HEK293 (cell line): Measurements from ENCODE around the gene HTT.
A peak's percentile ranks its signal among the peaks of the same experiment; 100 is the strongest.

Experiments
- KLF16 ChIP-seq: fragments of 450-650 bp; formaldehyde crosslinking; IDR thresholded peaks from 2 replicates; pipeline ENCODE4 v1.5.1; 2017; ENCODE audit warnings: missing biosample characterization, missing genetic modification characterization
- PRDM10 ChIP-seq: fragments of 450-650 bp; formaldehyde crosslinking; IDR thresholded peaks from 2 replicates; pipeline ENCODE4 v1.5.1; 2016; ENCODE audit warnings: missing biosample characterization, missing genetic modification characterization
- SP7 ChIP-seq: fragments of 450-650 bp; formaldehyde crosslinking; IDR thresholded peaks from 2 replicates; pipeline ENCODE4 v1.5.1; 2016; ENCODE audit warnings: missing biosample characterization, missing genetic modification characterization
- ZBTB17 ChIP-seq: fragments of 450-650 bp; formaldehyde crosslinking; IDR thresholded peaks from 2 replicates; pipeline ENCODE4 v1.5.1; 2016; ENCODE audit warnings: missing biosample characterization, missing genetic modification characterization
- ZBTB48 ChIP-seq: fragments of 450-650 bp; formaldehyde crosslinking; IDR thresholded peaks from 2 replicates; pipeline ENCODE4 v1.5.1; 2016; ENCODE audit warnings: missing biosample characterization, missing genetic modification characterization
- ZBTB8A ChIP-seq: fragments of 450-650 bp; formaldehyde crosslinking; IDR thresholded peaks from 2 replicates; pipeline ENCODE4 v1.5.1; 2016; ENCODE audit warnings: missing biosample characterization, missing genetic modification characterization
- ZEB2 ChIP-seq: fragments of 450-650 bp; formaldehyde crosslinking; IDR thresholded peaks from 2 replicates; pipeline ENCODE4 v1.5.1; 2016; ENCODE audit warnings: missing biosample characterization, missing genetic modification characterization
- ZIC2 ChIP-seq: fragments of 450-650 bp; formaldehyde crosslinking; IDR thresholded peaks from 2 replicates; pipeline ENCODE4 v1.5.1; 2016; ENCODE audit warnings: missing biosample characterization, missing genetic modification characterization
- ZNF10 ChIP-seq: fragments of 450-650 bp; formaldehyde crosslinking; IDR thresholded peaks from 2 replicates; pipeline ENCODE4 v1.5.1; 2017; ENCODE audit warnings: missing biosample characterization, missing genetic modification characterization
- ZNF112 ChIP-seq: fragments of 450-650 bp; formaldehyde crosslinking; IDR thresholded peaks from 2 replicates; pipeline ENCODE4 v1.5.0; 2017; ENCODE audit warnings: missing biosample characterization, missing genetic modification characterization
- ZNF174 ChIP-seq: fragments of 450-650 bp; formaldehyde crosslinking; IDR thresholded peaks from 2 replicates; pipeline ENCODE4 v1.5.0; 2017; ENCODE audit warnings: missing biosample characterization, mild to moderate bottlenecking, missing genetic modification characterization
- ZNF211 ChIP-seq: fragments of 450-650 bp; formaldehyde crosslinking; IDR thresholded peaks from 2 replicates; pipeline ENCODE4 v1.5.1; 2016; ENCODE audit warnings: low read depth, missing biosample characterization, missing genetic modification characterization
- ZNF26 ChIP-seq: fragments of 450-650 bp; formaldehyde crosslinking; IDR thresholded peaks from 2 replicates; pipeline ENCODE4 v1.5.1; 2016; ENCODE audit warnings: missing biosample characterization, missing genetic modification characterization
- ZNF292 ChIP-seq: fragments of 450-650 bp; formaldehyde crosslinking; IDR thresholded peaks from 2 replicates; pipeline ENCODE4 v1.5.1; 2016; ENCODE audit warnings: low read depth, missing biosample characterization, missing genetic modification characterization, borderline replicate concordance
- ZNF341 ChIP-seq: fragments of 450-650 bp; formaldehyde crosslinking; IDR thresholded peaks from 2 replicates; pipeline ENCODE4; 2016; ENCODE audit warnings: low read depth, missing biosample characterization, missing genetic modification characterization
- ZNF398 ChIP-seq: fragments of 450-650 bp; formaldehyde crosslinking; IDR thresholded peaks from 2 replicates; pipeline ENCODE4 v1.5.1; 2017; ENCODE audit warnings: missing biosample characterization, missing genetic modification characterization
- ZNF423 ChIP-seq: fragments of 450-650 bp; formaldehyde crosslinking; IDR thresholded peaks from 2 replicates; pipeline ENCODE4 v1.5.1; 2016; ENCODE audit warnings: missing biosample characterization, missing genetic modification characterization
- ZNF473 ChIP-seq: fragments of 450-650 bp; formaldehyde crosslinking; IDR thresholded peaks from 2 replicates; pipeline ENCODE4 v1.5.1; 2017; ENCODE audit warnings: missing biosample characterization, missing genetic modification characterization
- ZNF530 ChIP-seq: fragments of 450-650 bp; formaldehyde crosslinking; IDR thresholded peaks from 2 replicates; pipeline ENCODE4 v1.5.1; 2016; ENCODE audit warnings: low read depth, missing biosample characterization, missing genetic modification characterization
- ZNF560 ChIP-seq: fragments of 450-650 bp; formaldehyde crosslinking; IDR thresholded peaks from 2 replicates; pipeline ENCODE4 v1.5.1; 2017; ENCODE audit warnings: missing biosample characterization, missing genetic modification characterization, borderline replicate concordance
- ZNF629 ChIP-seq: fragments of 450-650 bp; formaldehyde crosslinking; IDR thresholded peaks from 2 replicates; pipeline ENCODE4 v1.5.1; 2017; ENCODE audit warnings: missing biosample characterization, missing genetic modification characterization
- ZNF692 ChIP-seq: fragments of 450-650 bp; formaldehyde crosslinking; IDR thresholded peaks from 2 replicates; pipeline ENCODE4 v1.5.1; 2016; ENCODE audit warnings: missing biosample characterization, missing genetic modification characterization
- ZNF830 ChIP-seq: fragments of 450-650 bp; IDR thresholded peaks from 2 replicates; pipeline ENCODE4 v1.5.0; 2018; ENCODE audit warnings: missing biosample characterization, missing genetic modification characterization, low read depth, mild to moderate bottlenecking, moderate library complexity
- ZSCAN18 ChIP-seq: fragments of 450-650 bp; formaldehyde crosslinking; IDR thresholded peaks from 2 replicates; pipeline ENCODE4 v1.5.1; 2016; ENCODE audit warnings: missing biosample characterization, missing genetic modification characterization
- ZXDB ChIP-seq: fragments of 450-650 bp; formaldehyde crosslinking; IDR thresholded peaks from 2 replicates; pipeline ENCODE4 v1.5.1; 2016; ENCODE audit warnings: missing biosample characterization, missing genetic modification characterization
- TF ChIP-seq, protein P1 (sequence below): fragments of 450-650 bp; formaldehyde crosslinking; IDR thresholded peaks from 2 replicates; pipeline ENCODE4 v1.5.1; 2017; ENCODE audit warnings: missing biosample characterization, missing genetic modification characterization

The HTT gene

GRCh38 chr4:3291969-3292570, 217.6 kb downstream of the HTT start (continued):
- TF ChIP-seq KLF16 (tag by site-specific recombination) = peak; percentile 13; the same call in 1 of the 2 replicates
- TF ChIP-seq ZNF174 (tag by site-specific recombination) = no peak
- TF ChIP-seq ZNF341 (tag by site-specific recombination) = peak; percentile 81
- TF ChIP-seq ZIC2 = peak; percentile 70
- TF ChIP-seq ZNF211 = no peak
- TF ChIP-seq, protein P1, sequence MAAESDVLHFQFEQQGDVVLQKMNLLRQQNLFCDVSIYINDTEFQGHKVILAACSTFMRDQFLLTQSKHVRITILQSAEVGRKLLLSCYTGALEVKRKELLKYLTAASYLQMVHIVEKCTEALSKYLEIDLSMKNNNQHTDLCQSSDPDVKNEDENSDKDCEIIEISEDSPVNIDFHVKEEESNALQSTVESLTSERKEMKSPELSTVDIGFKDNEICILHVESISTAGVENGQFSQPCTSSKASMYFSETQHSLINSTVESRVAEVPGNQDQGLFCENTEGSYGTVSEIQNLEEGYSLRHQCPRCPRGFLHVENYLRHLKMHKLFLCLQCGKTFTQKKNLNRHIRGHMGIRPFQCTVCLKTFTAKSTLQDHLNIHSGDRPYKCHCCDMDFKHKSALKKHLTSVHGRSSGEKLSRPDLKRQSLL = no peak
- TF ChIP-seq ZNF830 (tag by site-specific recombination) = no peak
- no peak for TF ChIP-seq ZNF292 (tag by site-specific recombination)
- TF ChIP-seq ZXDB (tag by site-specific recombination) = 0 out of 2 replicates have a peak, but pooled peaks have one; percentile 15
- TF ChIP-seq ZNF26 (tag by site-specific recombination) = no peak
- peak; percentile 52; the same call in 1 of the 2 replicates for TF ChIP-seq ZBTB8A (tag by site-specific recombination)
- no peak for TF ChIP-seq ZNF560 (tag by site-specific recombination)
- TF ChIP-seq ZNF473 (tag by site-specific recombination) = no peak
- peak; percentile 43; the same call in 1 of the 2 replicates for TF ChIP-seq ZNF398 (tag by site-specific recombination)
- TF ChIP-seq ZBTB48 (tag by site-specific recombination) = peak; percentile 70
- no peak for TF ChIP-seq ZNF112 (tag by site-specific recombination)
- TF ChIP-seq ZNF692 (tag by site-specific recombination) = peak; percentile 15; the same call in 1 of the 2 replicates
- 0 out of 2 replicates have a peak, but pooled peaks have one; percentile 17 for TF ChIP-seq ZEB2
- peak; percentile 45; the same call in 1 of the 2 replicates for TF ChIP-seq PRDM10 (tag by site-specific recombination)
- peak; percentile 37; the same call in 1 of the 2 replicates for TF ChIP-seq ZBTB17 (tag by site-specific recombination)
- peak; percentile 75; the same call in 1 of the 2 replicates for TF ChIP-seq ZNF423 (tag by site-specific recombination)
- TF ChIP-seq SP7 (tag by site-specific recombination) = peak; percentile 18
- 0 out of 2 replicates have a peak, but pooled peaks have one; percentile 7 for TF ChIP-seq ZNF629 (tag by site-specific recombination)
- no peak; the same call in 1 of the 2 replicates for TF ChIP-seq ZNF10
- no peak for TF ChIP-seq ZSCAN18
- no peak for TF ChIP-seq ZNF530 (tag by site-specific recombination)
